Prostate gland (tissue), 2 donors: ENCODE measurements around the gene CELA2B.

Source experiments
- CTCF ChIP-seq, 4 experiments: fragments of 200-600 bp in 2 of 4; fragments of 450-650 bp in 2 of 4; sonication (generic) in 2 of 4; IDR thresholded peaks; 1 replicate in 3 of 4; 2 replicates in 1 of 4; pipeline ENCODE4 v1.5.1; 2016 to 2019; ENCODE audit warnings: antibody characterized with exemption in 4 of 4, mild to moderate bottlenecking in 2 of 4, moderate library complexity in 2 of 4
- POLR2A ChIP-seq: fragments of 450-650 bp; IDR thresholded peaks from one replicate; pipeline ENCODE4 v1.6.1; 2016; ENCODE audit warnings: antibody characterized with exemption, mild to moderate bottlenecking

DNA sequence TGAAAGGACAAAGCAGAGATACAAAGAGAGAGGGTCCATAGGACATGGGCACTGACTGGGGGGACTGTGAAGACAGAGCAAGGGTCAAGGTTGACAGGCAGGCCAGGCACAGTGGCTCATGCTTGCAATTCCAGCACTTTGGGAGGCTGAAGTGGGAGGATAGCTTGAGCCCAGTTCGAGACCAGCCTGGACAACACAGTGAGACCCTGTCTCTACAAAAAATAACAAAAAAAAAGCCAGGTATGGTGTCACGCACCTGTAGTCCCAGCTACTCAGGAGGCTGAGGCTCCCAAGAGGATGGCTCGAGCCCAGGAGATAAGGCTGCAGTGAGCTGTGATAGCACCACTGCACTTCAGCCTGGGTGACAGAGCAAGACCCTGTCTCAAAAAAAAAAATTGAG, 43.7 kb downstream of the CELA2B start:
- TF ChIP-seq CTCF (IDR thresholded peaks at IDR 0.05) (no peak), POLR2A (no peak)
